RWPE1 (cell line): Measurements from ENCODE around the gene RNF220.

ENCODE experiments used
- CTCF ChIA-PET: fragments of 350-600 bp; sonication (Branson Sonifier 250); formaldehyde crosslinking; extraction: SDS; loops from one replicate; lab custom pipeline; 2021; lab: Yijun Ruan, JAX
- POLR2A ChIA-PET: fragments of 400-600 bp; formaldehyde crosslinking; extraction: SDS; loops from one replicate; lab custom pipeline; 2020; ENCODE audit warnings: antibody characterized with exemption; ENCODE audit not compliant: low non-redundant PET; lab: Yijun Ruan, JAX
- DNase-seq: peaks from one replicate; pipeline ENCODE4 v3.0.0; 2012; ENCODE audit warnings: low spot score
- H3K27ac ChIP-seq: fragments of 450-650 bp; 2 replicates; pipeline ENCODE4 v1.5.1; 2017
- CTCF ChIP-seq: fragments of 450-650 bp; conservative IDR thresholded peaks from 2 replicates; pipeline ENCODE4 v1.5.1; 2017; ENCODE audit warnings: low read depth, mild to moderate bottlenecking

Gene RNF220

GRCh38 chr1:44636688-44637598 lies 231.9 kb downstream of the RNF220 start:
- ChIA-PET CTCF (interaction anchor here (0.5 to 0.8 kb wide), 5 partner anchors 15 to 772 kb away, joined by 3 to 4 read pairs (median 3); no protein-coding TSS in a partner anchor), POLR2A (no interaction called here)

DNA sequence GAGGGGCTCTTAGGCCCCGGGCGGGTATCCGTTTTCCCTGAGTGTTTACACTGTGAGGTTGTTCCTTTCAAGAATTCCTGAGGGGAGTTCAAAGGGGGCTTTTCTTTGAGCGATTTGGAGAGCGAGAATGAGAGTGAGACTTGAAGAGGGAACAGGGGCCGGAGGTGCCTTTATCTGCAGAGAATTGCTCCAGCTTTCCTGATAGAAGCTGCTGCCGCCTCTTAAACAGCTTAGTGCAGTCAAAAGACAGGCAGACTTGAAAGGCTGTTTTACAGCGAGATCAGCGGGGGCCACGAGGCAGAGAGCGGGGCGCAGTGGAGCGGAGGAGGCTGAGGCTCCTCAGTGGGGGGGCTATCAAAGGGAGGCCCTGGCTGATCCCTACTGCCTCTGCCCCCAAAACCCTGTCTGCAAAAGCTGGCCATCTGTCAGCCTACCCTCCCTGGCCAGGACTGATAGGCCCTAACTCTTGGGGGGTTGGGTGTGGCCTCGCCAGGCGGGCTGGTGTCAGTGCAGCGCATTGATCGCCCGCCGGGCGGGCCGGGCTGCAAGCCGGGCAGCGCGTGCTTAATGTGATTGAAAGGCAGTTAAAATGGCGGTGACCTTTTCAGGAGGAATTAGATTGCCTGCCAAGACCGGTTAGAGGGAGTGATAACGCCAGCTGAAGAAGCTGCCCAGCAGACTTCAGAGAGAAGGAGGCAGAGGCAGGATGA lies 232.8 kb downstream of the RNF220 start:
- no peak for DNase-seq
- ChIA-PET POLR2A (no interaction called here), CTCF (interaction anchor here (0.6 to 0.8 kb wide), 5 partner anchors 15 to 230 kb away, joined by 3 to 4 read pairs (median 3); no protein-coding TSS in a partner anchor)
- TF ChIP-seq CTCF = no peak
- H3K27ac ChIP-seq = peak overlapping the region; percentile 91

More at GRCh38 chr1:44636688-44637598, 231.9 kb downstream of the RNF220 start:
- DNase-seq = peak; percentile 67
- no peak for TF ChIP-seq CTCF
- peak overlapping the region; percentile 91 for H3K27ac ChIP-seq

- DNase-seq = no peak
- POLR2A ChIA-PET = no interaction called here
- H3K27ac ChIP-seq = no peak overlapping the region
- CTCF ChIA-PET = interaction anchor here (1.2 kb wide), 1 partner anchor 11 kb away, joined by 3 read pairs; no protein-coding TSS in a partner anchor
- TF ChIP-seq CTCF = no peak
These were observed 235.3 kb downstream of the RNF220 start for GRCh38 chr1:44640200-44640853.

DNA sequence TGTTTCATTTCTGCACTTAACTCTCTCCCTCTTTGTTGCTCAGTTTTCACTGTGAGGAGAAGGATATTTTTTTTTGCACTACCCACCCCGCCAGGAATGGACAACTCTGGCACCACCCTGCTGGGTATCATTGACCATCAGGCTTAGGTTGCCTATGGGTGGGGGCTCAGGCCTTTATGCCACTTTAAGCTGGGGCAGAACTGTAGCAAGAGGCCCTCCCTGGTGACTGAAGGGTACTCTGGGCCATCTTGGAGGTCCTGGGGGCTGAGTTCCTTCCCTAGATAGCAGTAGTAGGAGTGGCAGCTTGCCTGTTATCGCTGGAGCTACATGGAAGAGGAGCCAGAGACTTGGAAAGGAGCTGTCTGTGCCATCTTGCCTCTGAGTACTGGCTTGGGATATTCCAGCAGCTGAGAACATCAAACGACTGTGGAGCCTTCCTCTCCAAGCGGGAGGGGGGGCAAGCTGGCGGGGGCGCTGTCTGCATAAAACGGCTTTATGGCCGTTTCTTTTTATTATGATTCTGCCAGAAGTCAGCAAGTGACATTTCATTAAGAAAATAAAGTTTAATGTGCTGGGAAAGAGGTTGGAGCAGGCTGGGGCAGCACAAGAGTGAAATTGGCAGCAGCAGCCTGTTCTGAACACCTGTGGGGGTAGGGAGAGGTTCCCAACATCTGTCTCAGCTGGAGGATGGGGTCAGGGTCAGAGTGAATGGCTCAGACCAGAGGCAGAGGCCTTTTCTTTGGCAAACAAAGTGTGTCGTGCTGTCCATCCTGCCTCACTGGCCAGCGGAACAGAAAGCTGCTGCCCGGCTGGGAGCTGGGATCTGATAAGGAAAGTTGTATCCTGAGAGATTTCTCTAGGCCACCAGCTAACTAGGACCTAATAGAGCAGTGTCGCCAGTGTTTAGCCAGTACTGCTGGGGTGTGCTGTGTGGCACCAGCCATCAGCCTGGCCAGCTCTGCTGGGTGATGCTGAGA lies 236.4 kb downstream of the RNF220 start:
- 0 out of 2 replicates have a peak overlapping the region, but pooled peaks have one; percentile 1 for H3K27ac ChIP-seq
- no peak for TF ChIP-seq CTCF
- no peak for DNase-seq
- CTCF ChIA-PET = interaction anchor here (1.2 to 3.1 kb wide), 2 partner anchors 10 to 12 kb away, joined by 3 to 15 read pairs; no protein-coding TSS in a partner anchor
- POLR2A ChIA-PET = interaction anchor here (0.8 to 1.7 kb wide), 2 partner anchors 9 to 43 kb away, joined by 5 to 9 read pairs; no protein-coding TSS in a partner anchor

GRCh38 chr1:44642255-44642654 lies 237.2 kb downstream of the RNF220 start:
- no peak for TF ChIP-seq CTCF
- DNase-seq = no peak
- ChIA-PET CTCF (interaction anchor here (0.6 to 3.1 kb wide), 4 partner anchors 11 to 600 kb away, joined by 3 to 15 read pairs (median 4); no protein-coding TSS in a partner anchor), POLR2A (interaction anchor here (0.8 to 1.7 kb wide), 2 partner anchors 10 to 44 kb away, joined by 5 to 9 read pairs; no protein-coding TSS in a partner anchor)
- peak overlapping the region; percentile 9 for H3K27ac ChIP-seq
